Hepatocyte (in vitro differentiated cells): ENCODE measurements around the gene KRT76. TPM values are rescaled to one million over a fixed set of nuclear protein-coding genes. Genes with fewer than 3 reads are reported as not detected.

Experiments used
- DNase-seq: peaks from one replicate; pipeline ENCODE4 v3.0.0-alpha.2; 2016; ENCODE audit warnings: low spot score
- H2AFZ ChIP-seq: fragments of 200-600 bp; sonication (generic); 2 replicates; pipeline ENCODE4 v1.6.0; 2016; ENCODE audit warnings: antibody characterized with exemption, mild to moderate bottlenecking
- H3K27ac ChIP-seq: fragments of 200-600 bp; sonication (generic); 2 replicates; pipeline ENCODE4 v1.5.1; 2016; ENCODE audit warnings: mild to moderate bottlenecking
- H3K27me3 ChIP-seq: fragments of 200-600 bp; sonication (generic); 2 replicates; pipeline ENCODE4 v1.6.1; 2016
- H3K36me3 ChIP-seq: fragments of 200-600 bp; sonication (generic); replicated peaks from 2 replicates; pipeline ENCODE4 v1.5.1; 2016; ENCODE audit warnings: low read depth; ENCODE audit not compliant: insufficient read depth
- H3K4me1 ChIP-seq: fragments of 200-600 bp; sonication (generic); 2 replicates; pipeline ENCODE4 v1.5.1; 2016; ENCODE audit warnings: mild to moderate bottlenecking, moderate library complexity; ENCODE audit not compliant: insufficient read depth
- H3K4me2 ChIP-seq: fragments of 200-600 bp; sonication (generic); 2 replicates; pipeline ENCODE4 v1.6.0; 2016
- H3K4me3 ChIP-seq: fragments of 200-600 bp; sonication (generic); 2 replicates; pipeline ENCODE4 v1.5.1; 2016; ENCODE audit warnings: mild to moderate bottlenecking
- H3K79me2 ChIP-seq: fragments of 200-600 bp; sonication (generic); 2 replicates; pipeline ENCODE4 v1.6.0; 2017; ENCODE audit warnings: mild to moderate bottlenecking
- H3K9me2 ChIP-seq: fragments of 200-600 bp; sonication (generic); replicated peaks from 2 replicates; pipeline ENCODE4 v1.6.0; 2017; ENCODE audit warnings: mild to moderate bottlenecking; ENCODE audit not compliant: insufficient read depth
- H3K9me3 ChIP-seq: fragments of 200-600 bp; sonication (generic); 2 replicates; pipeline ENCODE4 v1.5.1; 2016; ENCODE audit warnings: low read depth, mild to moderate bottlenecking
- H4K20me1 ChIP-seq: fragments of 200-600 bp; sonication (generic); 2 replicates; pipeline ENCODE4 v1.6.0; 2016; ENCODE audit warnings: mild to moderate bottlenecking; ENCODE audit not compliant: insufficient read depth, poor library complexity, severe bottlenecking
- CTCF ChIP-seq: fragments of 200-600 bp; sonication (generic); IDR thresholded peaks from 2 replicates; pipeline ENCODE4 v1.5.1; 2016; ENCODE audit warnings: antibody characterized with exemption, mild to moderate bottlenecking; ENCODE audit not compliant: poor library complexity
- EZH2 ChIP-seq: fragments of 200-600 bp; sonication (generic); IDR thresholded peaks from 2 replicates; pipeline ENCODE4 v1.6.1; 2016; ENCODE audit warnings: antibody characterized with exemption, mild to moderate bottlenecking, borderline replicate concordance
- EZH2phosphoT487 ChIP-seq: fragments of 200-600 bp; sonication (generic); IDR thresholded peaks from one replicate; pipeline ENCODE4 v1.6.1; 2018; ENCODE audit warnings: antibody characterized with exemption, mild to moderate bottlenecking, low read depth, moderate library complexity; ENCODE audit not compliant: unreplicated experiment, severe bottlenecking
- WGBS: methylation state at CpG from one replicate; pipeline ENCODE4 v1.1.6; 2016; ENCODE audit warnings: low lambda C conversion rate; ENCODE audit errors: missing lambda C conversion rate; 5-methylcytosine and 5-hydroxymethylcytosine counted together
- polyA plus RNA-seq: library from polyadenylated mRNA; unstranded; fragments of >200 nt; fragmentation: Nextera tagmentation; extraction: Ambion mirVana; gene quantifications from 2 replicates; pipeline ENCODE4 v1.2.1, GENCODE V29; 2016
- total RNA-seq: library from RNA; depleted of rRNA; stranded (reverse); fragments of >200 nt; gene quantifications from 2 replicates; pipeline ENCODE4 v1.2.3, GENCODE V29; 2014

Gene KRT76
- total and polyA plus RNA-seq, 2 experiments from 2014 or later, result not detected

DNA sequence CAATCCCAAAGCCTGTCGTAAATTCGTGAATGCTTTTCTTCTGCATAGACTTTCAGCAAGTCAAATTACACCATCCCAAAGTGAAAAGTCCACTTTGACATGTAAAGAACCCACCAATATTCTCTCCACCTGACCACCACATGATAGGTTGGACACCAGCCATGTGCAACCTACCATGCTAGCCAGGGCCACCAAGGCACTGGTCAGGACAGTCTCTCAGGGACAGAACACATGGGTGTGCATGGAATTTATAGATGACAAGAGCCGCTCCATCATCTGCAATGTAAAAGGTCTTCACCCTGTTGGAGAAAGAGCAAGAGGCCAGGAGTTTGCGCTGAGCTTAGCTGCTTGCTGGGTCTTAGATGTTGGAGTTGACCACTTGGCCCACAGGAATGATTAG is 5.4 kb upstream of the KRT76 start:
- H4K20me1 ChIP-seq, result no peaks in the 10 kb centered on the region
- TF ChIP-seq CTCF (no peak), EZH2 (no peak), EZH2phosphoT487 (no peak)
- WGBS, result 95% methylated on average over 4 of the region's 4 CpGs
- no peak overlapping the region for H3K4me2 ChIP-seq
- no peaks in the 10 kb centered on the region for H3K9me3 ChIP-seq
- no peak overlapping the region for H3K27ac ChIP-seq
- no peaks in the 10 kb centered on the region for H3K79me2 ChIP-seq
- H3K36me3 ChIP-seq, result no peaks in the 10 kb centered on the region
- no peak for DNase-seq
- H3K4me3 ChIP-seq, result no peak overlapping the region
- no peak overlapping the region for H2AFZ ChIP-seq
- H3K4me1 ChIP-seq, result no peaks in the 10 kb centered on the region
- H3K27me3 ChIP-seq, result peaks cover 10% of the 10 kb centered on the region
- no peaks in the 10 kb centered on the region for H3K9me2 ChIP-seq

DNA sequence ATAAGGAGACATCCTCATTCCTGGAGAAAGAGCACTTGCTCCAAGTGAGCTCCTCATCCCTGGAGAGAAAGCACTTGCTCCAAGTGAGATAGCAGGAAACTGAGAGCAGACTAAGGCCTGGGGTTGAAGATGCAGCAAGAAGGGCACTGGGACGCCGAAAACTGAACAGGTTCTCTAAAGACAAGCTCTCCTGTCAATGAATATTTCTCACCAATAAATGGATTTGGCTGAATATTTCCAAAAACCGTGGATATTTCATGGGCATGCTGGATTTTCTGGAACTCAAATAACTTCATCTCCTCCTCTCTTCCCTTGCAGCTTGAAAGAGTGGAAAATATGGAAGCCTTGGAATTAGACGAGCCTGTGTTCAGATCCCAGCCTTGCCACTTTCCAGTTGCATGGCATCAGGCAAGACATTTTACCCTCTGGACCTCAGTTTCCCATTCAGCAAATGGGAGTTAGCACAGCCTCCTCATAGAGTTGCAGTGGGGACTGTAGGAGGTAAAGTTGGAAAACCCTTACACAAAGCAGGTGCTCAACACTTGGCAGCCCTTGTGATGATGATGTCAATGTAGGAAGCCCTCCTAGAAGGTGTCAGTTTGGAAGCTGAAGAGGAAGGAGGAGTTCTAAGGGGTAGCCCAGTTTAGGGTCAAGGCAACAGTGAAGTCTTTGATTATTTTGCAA is 4.4 kb upstream of the KRT76 start:
- no peak overlapping the region for H3K4me2 ChIP-seq
- no peak overlapping the region for H2AFZ ChIP-seq
- H3K4me1 ChIP-seq, result no peaks in the 10 kb centered on the region
- H3K79me2 ChIP-seq, result no peaks in the 10 kb centered on the region
- WGBS, result 92% methylated on average over 4 of the region's 4 CpGs
- H3K27ac ChIP-seq, result no peak overlapping the region
- H3K27me3 ChIP-seq, result peaks cover 16% of the 10 kb centered on the region
- H3K36me3 ChIP-seq, result no peaks in the 10 kb centered on the region
- no peak for DNase-seq
- TF ChIP-seq EZH2phosphoT487, result no peak
- no peak for TF ChIP-seq EZH2
- TF ChIP-seq CTCF, result no peak
- no peaks in the 10 kb centered on the region for H3K9me3 ChIP-seq
- no peaks in the 10 kb centered on the region for H4K20me1 ChIP-seq
- no peaks in the 10 kb centered on the region for H3K9me2 ChIP-seq
- no peak overlapping the region for H3K4me3 ChIP-seq

GRCh38 chr12:52779914-52780313 is 2.8 kb upstream of the KRT76 start:
- Histone ChIP-seq H3K27ac (no peak overlapping the region), H3K27me3 (peaks cover 16% of the 10 kb centered on the region), H3K9me3 (no peaks in the 10 kb centered on the region), H3K4me3 (no peak overlapping the region), H2AFZ (no peak overlapping the region), H3K79me2 (no peaks in the 10 kb centered on the region), H3K9me2 (no peaks in the 10 kb centered on the region), H3K4me1 (no peaks in the 10 kb centered on the region), H3K4me2 (no peak overlapping the region), H3K36me3 (no peaks in the 10 kb centered on the region), H4K20me1 (no peaks in the 10 kb centered on the region)
- no peak for DNase-seq
- TF ChIP-seq EZH2phosphoT487 (no peak), EZH2 (no peak), CTCF (no peak)
- WGBS, result 97% methylated on average over 6 of the region's 6 CpGs
